GM21447 (cell line): Measurements from ENCODE around the gene ADIPOQ.
"Not testable (repeated sequence)": the region's sequence is repeated elsewhere in the genome, so short reads cannot be mapped to it uniquely, and the experiment has no call there.

Experiments
- ATAC-seq: cut with Tn5 transposase; IDR thresholded peaks from one replicate; pipeline ENCODE4 v1.9.1; 2021; ENCODE audit not compliant: unreplicated experiment

ADIPOQ gene

DNA sequence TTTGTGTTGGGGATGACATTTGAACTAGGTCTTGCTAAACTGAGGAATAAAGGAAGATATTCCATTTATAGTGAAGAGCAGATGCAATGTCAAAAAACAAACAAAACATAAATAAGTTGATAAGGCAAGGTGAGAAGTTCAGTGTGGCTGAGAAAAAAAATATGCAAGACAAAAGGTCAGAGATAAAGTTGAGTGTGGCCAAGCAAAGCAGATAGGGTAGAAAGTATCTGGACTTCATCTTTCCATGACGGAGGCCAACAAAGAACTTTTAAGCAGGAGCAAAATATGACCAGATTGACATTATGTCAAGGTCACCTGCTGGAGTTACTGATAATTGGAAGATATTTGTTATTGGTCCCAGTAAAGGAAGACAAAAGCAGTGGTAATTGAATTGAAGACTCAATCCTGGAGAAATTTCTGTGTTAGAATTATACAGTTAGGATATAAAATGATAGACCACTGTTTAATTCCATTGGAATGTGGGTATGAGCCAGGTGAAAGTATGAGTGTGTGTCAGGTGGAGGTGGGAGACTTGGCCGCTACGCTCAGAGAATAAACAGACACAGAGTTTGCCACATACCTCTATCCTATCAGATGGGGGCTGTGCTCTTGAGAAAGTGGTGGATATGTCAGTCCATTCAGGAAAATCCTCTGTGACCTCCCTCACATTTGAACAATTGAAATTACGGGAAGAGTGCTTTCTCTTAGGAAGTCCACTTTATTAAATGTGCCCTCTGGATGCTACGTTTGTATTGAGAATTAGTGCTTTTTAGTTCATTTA lies 28.1 kb downstream of the ADIPOQ start:
- no peak for ATAC-seq

DNA sequence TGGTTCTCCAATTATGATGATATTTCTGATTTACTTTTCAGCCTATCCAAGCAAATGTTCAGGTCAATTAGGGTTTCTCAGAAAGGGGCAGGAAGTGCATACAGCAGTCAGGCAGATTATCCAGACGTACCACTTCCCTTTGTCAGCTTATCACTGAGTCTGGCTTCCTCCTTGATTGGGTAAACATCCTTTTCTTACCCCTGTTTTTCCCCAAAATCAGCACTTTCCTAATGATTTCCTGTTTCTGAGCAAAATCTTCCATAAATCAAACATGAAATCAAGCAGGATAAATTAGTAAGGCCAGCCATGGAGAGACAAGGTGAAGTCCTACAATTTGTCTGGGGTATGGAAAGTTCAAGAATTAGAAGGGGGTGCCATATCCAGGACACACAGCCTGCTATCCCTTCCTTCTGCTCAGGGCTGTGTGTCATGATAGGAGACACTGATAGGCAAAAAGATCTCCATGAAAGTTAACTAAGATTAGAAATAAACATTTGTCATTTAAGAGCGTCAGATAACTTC lies 29.0 kb downstream of the ADIPOQ start:
- no peak for ATAC-seq

DNA sequence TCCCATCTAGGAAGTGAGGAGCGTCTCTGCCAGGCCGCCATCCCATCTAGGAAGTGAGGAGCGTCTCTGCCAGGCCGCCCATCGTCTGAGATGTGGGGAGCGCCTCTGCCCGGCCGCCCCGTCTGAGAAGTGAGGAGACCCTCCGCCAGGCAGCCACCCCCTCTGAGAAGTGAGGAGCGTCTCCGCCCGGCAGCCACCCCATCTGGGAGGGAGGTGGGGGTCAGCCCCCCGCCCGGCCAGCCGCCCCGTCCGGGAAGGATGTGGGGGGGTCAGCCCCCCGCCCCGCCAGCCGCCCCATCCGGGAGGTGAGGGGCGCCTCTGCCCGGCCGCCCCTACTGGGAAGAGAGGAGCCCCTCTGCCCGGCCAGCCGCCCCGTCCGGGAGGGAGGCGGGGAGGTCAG lies 31.3 kb downstream of the ADIPOQ start:
- ATAC-seq, result not testable (repeated sequence)

DNA sequence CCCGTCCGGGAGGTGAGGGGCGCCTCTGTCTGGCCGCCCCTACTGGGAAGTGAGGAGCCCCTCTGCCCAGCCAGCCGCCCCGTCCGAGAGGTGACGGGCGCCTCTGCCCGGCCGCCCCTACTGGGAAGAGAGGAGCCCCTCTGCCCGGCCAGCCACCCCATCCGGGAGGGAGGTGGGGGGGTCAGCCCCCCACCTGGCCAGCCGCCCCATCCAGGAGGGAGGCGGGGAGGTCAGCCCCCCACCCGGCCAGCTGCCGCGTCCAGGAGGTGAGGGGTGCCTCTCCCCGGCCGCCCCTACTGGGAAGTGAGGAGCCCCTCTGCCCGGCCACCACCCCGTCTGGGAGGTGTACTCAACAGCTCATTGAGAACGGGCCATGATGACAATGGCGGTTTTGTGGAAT lies 31.7 kb downstream of the ADIPOQ start:
- not testable (repeated sequence) for ATAC-seq

DNA sequence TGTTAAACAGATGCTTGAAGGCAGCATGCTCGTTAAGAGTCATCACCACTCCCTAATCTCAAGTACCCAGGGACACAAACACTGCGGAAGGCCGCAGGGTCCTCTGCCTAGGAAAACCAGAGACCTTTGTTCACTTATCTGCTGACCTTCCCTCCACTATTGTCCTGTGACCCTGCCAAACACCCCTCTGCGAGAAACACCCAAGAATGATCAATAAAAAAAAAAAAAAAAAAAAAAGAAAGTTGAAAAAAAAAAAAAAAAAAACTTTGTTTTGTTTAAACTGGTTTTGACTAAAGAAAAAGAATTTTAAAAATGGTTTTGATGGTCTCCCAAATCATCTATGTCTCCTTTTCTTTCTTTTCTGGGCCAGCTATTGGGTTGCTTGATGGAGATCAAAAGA lies 32.3 kb downstream of the ADIPOQ start:
- ATAC-seq, result not testable (repeated sequence)

DNA sequence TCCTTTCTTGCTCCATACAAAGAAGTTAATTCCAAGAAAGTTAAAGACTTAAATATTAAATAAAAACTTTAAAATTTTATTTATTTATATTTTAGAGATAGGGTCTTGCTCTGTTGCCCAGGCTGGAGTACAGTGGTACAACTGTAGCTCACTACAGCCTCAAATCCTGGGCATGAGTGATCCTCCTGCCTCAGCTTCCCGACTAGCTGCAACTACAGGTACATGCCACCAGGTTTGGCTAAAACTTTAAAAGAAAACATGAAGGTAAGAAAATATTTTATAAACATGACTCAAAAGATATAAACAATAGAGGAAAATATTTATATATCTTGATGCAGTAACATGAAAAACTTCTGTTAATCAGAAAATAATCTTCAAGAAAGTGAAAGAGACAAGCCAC lies 33.2 kb downstream of the ADIPOQ start:
- no peak for ATAC-seq

DNA sequence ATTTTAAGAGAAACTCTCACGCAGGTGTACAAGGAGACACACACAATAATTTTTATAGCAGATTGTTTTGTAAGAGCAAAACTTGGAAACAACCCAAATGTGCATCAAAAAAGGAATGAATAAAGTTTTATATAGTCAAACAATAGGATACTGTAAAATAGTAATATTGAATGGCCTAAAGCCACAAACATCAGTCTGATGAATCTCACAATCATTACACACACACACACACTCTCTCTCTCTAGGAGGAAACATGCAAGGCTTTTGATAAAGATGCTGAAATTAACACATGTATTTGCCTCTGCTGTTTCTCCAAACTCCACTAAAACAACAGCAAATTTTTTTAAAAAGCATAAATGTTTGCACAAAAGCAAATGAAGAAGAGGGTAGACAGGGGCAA lies 37.3 kb downstream of the ADIPOQ start:
- ATAC-seq, result no peak

DNA sequence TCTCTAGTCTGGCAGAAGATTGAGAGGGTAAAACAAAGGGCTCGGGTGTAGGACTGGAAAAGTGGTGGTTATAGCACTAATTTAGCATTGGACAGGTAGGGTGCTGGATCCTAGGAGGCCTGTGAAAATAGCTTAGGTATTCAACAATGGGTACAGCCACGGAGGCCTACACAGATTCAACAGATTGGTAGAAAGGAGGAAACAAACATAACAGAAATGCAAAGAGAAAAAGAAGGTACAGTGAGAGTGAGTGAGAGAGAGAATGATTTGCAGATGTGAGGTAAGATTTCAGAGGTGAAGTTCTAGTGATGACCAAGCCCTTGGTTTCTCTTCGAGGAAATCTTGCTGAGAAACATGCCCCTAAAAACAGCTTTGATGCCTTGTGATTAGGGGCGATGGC lies 37.9 kb downstream of the ADIPOQ start:
- no peak for ATAC-seq

DNA sequence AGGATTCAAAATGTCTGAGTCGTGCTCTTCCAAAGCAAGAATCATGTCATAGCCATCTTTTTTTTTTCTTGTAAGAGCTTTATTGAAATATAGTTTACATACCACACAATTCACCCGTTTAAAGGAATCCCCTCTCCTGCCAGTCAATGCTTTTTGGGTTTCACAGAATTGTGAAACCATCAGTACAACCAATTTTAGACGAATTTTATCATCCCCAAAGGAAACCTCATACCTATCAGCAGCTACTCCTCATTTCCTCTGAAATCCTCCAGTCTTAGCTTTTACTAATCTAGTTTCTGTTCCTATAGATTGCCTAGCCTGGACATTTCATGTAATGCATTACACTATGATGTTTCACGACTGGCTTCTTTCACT lies 39.6 kb downstream of the ADIPOQ start:
- ATAC-seq, result no peak

DNA sequence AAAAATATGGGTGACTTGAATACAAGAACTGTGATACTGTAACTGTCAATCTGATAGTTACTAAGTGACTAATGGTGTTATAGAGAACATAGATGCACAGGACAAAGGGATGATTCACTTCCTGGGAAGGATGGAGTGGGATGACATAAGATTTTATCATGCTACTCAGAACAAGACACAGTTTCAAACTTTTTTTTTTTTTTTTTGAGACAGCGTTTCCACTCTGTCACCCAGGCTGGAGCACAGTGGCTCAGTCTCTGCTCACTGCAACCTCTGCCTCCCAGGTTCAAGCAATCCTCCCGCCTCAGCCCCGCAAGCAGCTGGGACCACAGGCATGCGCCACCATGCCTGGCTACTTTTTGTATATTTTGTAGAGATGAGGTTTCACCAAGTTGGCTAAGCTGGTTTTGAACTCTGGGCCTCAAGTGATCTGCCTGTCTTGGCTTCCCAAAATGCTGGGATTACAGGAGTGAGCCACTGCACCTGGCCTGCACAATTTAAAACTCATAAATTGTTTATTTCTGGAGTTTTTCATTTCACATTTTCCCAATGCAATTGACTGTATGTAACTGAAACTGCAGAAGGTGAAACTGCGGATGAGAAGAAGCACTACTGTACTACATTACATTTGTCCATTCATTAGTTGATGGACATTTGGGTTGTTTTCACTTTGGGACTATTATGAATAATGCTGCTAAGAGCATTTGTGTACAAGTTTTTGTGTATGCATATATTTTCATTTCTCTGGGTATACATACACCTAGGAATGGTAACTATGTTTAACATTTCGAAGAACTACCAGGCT lies 40.6 kb downstream of the ADIPOQ start:
- no peak for ATAC-seq

DNA sequence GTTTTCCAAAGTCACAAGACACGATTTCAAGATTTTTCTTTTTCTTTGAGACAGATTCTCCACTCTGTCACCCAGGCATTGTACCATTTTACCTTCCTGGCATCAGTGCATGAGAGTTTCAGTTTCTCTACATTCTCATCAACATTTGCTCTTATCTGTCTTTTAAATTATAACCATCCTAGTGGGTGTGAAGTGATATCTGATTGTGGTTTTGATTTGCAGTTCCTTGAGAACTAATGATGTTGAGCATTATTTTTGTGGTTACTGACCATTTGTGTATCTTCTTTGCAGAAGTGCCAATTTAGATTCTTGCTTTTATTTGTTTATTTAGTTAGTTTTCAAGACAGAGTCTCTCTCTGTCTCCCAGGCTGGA lies 41.2 kb downstream of the ADIPOQ start:
- no peak for ATAC-seq

DNA sequence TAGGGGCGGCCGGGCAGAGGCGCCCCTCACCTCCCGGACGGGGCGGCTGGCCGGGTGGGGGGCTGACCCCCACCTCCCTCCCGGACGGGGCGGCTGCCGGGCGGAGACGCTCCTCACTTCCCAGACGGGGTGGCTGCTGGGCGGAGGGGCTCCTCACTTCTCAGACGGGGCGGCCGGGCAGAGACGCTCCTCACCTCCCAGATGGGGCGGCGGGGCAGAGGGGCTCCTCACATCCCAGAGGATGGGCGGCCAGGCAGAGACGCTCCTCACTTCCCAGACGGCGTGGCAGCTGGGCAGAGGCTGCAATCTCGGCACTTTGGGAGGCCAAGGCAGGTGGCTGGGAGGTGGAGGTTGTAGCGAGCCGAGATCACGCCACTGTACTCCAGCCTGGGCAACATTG lies 42.4 kb downstream of the ADIPOQ start:
- not testable (repeated sequence) for ATAC-seq

DNA sequence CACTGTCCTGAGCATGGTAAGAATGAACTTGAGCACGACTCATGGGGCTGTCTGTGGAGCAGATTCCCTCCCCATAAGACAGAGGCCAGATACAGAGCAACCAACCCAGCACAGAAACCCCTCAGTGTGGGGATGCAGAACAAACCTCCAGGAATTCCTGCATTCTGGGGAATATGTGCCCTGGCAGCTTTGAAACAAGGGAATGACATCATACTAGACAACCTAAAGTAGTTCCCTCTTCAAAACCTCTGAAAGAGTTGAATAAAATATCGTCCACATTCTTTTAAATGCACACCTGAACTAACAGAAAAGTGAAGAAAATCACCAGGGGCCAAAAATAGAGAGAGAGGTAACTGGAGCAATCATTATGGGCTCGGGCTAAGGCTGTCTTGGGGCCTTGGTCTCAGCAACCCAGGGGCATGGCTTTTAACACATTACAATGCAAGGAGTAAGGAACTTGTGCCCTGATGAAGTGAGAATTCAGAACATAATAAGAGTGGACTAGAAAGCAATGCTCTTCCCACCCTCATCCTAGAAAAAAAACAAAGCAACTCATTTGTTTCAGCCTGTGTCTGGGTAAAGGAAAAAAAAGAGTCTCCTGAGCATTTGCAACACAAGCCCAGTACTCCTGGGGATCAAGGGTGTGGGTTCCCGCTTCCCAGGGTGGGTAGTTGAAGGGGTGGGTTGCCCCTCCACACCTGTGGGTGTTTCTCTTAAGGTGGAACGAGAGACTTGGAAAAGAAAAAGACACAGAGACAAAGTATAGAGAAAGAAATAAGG lies 43.9 kb downstream of the ADIPOQ start:
- no peak for ATAC-seq

DNA sequence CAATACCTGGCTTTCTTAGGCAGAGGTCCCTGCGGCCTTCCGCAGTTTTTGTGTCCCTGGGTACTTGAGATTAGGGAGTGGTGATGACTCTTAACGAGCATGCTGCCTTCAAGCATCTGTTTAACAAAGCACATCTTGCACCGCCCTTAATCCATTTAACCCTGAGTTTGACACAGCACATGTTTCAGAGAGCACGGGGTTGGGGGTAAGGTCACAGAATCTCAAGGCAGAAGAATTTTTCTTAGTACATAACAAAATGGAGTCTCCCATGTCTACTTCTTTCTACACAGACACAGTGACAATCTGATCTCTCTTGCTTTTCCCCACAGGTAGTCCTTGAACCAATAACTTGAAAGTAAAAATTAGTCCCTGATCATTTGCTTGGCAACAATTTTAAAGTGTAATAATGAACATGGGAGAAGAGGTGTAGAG lies 45.0 kb downstream of the ADIPOQ start:
- not testable (repeated sequence) for ATAC-seq

DNA sequence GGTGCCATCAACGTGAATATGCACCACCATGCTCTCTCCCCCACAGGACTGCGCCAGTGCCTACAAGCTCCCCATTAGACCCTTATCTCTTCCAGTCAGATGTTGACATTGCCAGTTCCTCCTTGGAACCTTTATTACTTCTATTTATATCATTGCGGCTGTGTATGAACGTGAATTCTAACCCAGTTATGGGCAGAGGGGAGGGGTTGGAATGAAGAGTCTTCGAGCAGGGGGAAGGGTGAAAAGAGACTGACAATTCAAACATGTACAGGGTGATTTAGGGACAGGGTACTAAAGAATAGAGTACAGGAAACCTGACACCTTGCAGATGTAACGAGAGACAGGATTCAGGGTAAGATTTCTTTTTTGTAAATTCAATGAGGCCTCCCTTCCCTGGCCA lies 46.1 kb downstream of the ADIPOQ start:
- no peak for ATAC-seq

DNA sequence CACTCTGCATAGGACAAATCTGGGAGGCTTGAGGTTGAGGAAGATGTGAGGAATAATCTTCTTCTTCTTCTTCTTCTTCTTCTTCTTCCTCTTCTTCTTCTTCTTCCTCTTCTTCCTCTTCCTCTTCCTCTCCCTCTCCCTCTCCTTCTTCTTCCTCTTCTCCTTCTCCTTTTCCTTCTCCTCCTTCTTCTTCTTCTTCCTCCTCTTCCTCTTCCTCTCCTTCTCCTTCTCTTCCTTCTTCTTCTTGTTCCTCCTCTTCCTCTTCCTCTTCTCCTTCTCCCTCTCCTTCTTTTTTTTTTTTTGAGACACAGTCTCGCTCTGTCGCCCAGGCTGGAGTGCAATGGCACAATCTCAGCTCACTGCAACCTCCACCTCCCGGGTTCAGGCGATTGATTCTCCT lies 47.2 kb downstream of the ADIPOQ start:
- not testable (repeated sequence) for ATAC-seq

DNA sequence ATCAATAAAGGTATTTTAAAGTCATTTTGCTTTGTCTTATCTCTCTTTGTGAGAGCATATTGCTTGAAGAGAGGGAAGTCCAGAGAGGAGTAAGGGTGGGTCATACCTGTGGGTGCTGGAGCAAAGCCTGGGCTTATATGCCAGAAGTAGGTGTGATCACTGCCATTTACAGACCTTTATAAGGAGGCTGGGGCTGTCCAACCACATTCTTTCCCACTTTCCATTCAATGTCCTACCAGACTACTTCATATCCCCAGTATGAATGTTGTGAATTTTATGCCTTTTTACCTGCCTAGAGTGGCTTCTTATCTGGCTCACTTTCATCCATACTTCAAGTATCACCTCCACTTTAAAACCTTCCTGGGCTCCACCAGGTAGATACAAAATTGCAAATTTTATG lies 48.4 kb downstream of the ADIPOQ start:
- ATAC-seq, result no peak

DNA sequence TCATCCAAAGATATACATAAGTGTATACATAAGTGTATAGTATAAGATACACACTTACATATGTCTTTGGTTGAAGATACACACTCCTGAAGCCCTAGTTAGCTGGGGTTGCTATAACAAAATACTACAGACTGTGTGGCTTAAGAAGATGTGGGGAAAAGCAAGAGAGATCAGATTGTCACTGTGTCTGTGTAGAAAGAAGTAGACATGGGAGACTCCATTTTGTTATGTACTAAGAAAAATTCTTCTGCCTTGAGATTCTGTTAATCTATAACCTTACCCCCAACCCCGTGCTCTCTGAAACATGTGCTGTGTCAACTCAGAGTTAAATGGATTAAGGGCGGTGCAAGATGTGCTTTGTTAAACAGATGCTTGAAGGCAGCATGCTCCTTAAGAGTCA lies 50.6 kb downstream of the ADIPOQ start:
- ATAC-seq, result not testable (repeated sequence)

DNA sequence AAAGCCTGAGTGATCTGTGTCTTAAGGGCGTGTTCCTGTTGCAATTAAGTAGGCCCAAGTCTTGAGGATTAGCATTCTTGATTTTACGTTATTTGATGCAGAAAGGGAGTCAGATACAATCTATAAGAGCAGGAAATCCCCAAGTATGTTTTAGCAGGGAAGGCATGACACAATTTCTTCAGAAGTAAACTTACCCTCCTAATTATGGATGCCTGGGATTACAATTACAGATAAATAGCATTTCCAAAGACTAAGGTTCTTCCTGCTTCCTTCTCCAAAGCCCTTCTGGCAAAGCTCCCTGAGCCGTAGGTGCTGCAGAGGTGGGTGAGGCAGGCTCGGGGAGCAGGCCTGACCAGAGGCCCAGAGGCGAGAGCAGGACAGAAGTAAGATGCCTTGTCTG lies 52.9 kb downstream of the ADIPOQ start:
- no peak for ATAC-seq

DNA sequence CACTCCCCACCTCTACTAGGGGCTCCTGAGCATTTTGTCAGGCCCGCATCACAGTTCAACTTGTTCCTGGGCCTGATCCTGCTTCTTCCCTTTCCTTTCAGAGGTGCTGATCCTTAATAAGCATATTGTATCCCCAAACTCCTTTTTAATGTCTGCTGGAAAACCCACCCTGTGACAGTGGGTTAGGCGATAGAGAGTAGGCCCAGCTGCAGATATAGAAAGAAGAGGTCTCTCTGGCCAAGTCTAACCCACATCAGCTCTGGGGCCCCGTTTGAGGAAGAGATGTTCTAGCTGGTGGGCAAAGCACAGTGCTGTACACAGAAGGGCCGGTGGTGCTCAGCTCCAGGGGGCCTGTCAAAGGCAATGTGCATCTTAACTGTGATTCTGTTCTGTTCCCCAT lies 53.5 kb downstream of the ADIPOQ start:
- ATAC-seq, result no peak

DNA sequence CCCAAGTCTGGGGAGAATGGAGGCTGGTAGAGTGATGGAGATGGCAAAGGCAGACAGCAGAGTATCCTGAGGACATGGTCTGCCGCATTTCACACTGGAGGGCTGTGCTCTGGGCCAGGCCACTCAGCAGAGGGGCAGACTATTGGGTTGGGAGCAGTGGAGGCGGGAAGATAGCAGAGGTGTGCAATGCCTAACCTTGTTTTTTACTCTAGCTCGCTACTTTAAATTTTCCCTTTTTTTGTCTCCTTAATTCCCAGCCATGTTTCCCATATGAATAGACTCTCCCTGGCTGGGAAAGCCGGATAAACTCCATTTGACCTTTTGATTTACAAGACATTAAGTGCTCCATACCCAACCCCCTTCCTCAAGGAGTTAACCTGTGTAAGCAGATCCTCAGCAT lies 54.4 kb downstream of the ADIPOQ start:
- no peak for ATAC-seq
